ELF-1 (cell line): Measurements from ENCODE around the gene RBFOX2.
A peak's percentile ranks its signal among the peaks of the same experiment; 100 is the strongest.
"Not testable (repeated sequence)": the region's sequence is repeated elsewhere in the genome, so short reads cannot be mapped to it uniquely, and the experiment has no call there.

Experiments used
- DNase-seq: peaks from one replicate; pipeline ENCODE4 v3.0.0-alpha.2; 2016; ENCODE audit warnings: low read depth, low spot score

Gene RBFOX2, protein sequence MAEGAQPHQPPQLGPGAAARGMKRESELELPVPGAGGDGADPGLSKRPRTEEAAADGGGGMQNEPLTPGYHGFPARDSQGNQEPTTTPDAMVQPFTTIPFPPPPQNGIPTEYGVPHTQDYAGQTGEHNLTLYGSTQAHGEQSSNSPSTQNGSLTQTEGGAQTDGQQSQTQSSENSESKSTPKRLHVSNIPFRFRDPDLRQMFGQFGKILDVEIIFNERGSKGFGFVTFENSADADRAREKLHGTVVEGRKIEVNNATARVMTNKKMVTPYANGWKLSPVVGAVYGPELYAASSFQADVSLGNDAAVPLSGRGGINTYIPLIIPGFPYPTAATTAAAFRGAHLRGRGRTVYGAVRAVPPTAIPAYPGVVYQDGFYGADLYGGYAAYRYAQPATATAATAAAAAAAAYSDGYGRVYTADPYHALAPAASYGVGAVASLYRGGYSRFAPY

DNA sequence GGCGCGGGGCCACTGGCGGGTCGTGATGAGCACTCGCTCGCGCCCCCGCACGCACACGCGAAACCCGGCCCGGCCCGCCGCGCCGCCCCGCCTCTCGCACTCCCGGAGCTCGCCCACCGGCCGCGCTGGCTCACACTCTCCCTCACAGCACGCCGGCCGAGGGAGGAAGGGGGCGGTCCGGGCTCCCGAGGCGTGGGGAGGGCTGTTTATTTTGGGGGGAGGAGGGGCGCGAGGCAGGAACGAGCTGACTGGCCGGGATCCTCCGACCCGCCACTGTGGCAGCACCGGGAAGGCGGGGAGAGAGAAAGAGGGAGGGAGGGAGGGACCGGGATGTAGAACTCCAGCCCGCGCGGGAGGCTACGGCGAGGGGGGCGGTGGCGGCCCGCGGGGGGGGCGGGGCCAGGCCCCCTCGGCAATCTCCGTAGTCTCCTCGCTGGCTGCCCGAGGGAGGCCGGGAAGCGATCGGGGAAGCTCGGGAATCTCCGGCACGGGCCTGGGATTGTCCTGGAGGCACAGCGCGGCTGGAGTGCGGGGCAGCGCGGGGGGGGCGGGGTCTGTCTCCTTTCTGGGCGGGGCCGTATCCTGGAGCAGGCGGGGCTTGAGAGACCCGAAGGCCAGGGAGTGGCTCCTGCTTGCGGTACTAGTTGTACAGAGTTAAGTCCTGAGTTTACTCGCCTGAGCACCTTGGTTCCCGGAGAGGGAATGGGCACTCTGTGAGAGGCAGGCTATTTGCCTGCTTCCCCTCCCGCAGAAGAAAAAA, at the start of gene RBFOX2:
TSS of gene RBFOX2 (minus strand) at position 179 of the 760 bp plus-strand sequence. CDS start 399 bp downstream, outside the sequence.
- DNase-seq = peak; percentile 94

DNA sequence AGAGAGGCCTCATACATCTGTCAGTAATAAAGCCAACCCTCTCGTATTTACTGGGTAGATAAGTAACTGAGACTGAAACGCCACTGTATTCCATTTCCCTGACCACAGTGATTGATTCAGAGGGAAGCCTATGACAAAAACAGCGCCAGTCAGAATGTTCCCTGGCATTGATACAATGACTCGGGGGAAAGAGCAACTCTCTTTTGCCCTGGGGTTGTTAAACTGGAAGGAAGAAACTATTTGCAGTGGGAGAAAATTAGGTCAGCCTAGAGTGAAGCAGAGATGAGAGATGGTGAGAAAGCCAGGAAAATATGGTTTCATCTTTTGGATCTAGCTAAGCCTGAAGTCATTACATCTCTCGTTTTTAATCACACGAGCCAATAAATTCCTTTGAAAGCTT, 48.6 kb upstream of the RBFOX2 start:
- DNase-seq = no peak

DNA sequence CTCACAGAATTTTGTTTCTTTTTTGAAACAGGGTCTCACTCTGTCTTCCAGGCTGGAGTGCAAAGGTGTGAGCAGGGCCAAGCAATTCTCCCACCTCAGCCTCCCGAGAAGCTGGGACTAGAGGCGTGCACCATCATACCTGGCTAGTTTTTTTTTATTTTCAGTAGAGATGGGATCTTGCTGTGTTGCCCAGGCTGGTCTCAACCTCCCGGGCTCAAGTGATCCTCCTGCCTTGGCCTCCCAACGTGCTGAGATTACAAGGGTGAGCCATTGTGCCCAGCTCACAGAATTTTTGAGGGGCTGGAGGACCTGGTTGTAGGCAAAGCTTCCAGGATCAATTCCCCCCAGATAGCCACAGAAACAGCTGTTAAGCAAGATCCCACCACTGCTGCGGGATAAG, 47.1 kb upstream of the RBFOX2 start:
- no peak for DNase-seq

DNA sequence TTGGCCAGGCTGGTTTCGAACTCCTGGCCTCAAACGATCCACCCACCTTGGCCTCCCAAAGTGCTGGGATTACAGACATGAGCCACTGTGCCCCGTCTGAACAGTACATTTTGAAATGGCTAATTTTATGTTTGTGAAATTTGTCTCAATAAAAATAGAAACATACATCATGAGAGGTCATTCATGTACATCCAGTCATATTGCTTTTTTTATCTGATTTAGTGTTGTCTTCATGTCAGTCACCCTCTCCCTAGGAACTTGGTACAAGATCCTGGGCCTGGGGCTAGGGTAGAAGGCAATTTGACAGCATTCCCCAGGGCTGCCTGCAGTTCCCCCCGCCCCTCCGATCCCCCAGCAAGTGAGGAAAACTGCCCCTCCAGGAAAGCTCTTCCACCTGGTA, 46.6 kb upstream of the RBFOX2 start:
- DNase-seq = no peak

DNA sequence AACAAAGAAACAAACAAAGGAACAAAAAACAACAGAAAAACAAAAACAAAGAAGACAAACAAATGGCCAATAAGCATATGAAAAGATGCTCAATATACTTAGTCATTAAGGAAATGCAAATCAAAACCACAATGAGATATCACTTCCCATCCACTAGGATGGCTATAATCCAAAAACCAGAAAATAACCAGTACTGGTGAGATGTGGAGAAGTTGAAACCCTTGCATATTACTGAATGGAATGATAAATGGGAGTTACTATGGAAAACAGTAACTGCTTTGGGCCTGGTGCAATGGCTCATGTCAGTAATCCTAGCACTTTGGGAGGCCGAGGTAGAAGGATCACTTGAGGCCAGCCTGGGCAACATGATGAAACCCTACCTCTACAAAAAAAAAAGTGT, 44.9 kb upstream of the RBFOX2 start:
- DNase-seq = no peak

DNA sequence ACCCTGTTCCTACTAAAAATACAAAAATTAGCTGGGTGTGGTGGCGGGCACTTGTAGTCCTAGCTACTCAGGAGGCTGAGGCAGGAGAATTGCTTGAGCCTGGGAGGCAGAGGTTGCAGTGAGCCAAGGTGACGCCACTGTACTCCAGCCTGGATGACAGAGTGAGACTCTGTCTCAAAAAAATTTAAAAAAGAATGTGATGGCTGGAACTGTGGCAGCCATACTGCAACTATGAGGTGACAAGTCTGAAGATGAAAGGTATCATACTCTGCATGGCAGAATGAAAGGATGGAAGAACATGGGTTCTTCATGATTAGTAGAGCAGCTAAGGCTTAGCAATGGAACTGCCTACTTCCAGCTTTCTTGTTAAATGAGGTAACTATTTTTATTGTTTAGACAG, 42.0 kb upstream of the RBFOX2 start:
- DNase-seq = not testable (repeated sequence)

DNA sequence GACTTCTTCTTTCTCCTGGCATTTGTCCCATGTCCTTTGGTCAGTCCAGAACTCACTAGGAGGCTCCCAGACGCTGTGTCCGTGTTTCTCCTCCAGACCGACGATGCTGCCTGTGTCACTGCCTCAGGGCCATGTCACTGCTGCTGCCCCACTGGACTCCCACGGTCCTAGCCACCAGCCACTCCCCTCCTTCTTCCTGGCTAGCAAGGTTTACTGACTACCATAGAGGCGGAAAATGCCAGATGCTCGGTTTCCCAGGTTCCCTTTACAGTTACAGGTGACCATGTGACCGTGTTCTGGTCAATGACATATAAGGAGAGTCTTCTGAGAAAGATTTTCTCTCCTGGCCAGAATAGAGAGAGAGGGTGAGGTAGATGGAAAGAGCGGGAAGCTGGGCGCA, 40.7 kb upstream of the RBFOX2 start:
- DNase-seq = no peak

DNA sequence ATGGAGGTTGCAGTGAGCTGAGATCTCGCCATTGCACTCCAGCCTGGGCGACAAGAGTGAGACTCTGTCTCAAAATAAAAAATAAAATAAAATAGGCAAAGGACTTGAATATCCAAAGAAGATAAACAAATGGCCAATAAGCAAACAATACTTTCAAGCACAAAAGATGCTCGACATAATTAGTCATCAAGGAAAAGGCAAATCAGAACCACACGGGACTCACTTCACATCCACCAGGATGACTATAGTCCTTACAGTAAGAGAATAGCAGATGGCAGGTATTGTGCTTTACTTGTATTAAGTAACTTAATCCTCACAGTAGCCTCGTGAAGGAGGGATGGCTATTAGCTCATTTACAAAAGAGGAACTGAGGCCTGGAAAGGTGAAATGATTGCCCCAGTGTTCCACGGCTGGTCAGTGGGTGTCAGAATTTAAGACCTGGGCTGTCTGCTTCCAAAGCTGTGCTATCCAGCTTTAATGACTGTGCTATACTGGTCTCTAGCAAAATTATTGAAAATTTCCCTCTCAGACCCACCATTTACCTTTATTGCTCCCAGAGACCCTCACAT, 40.2 kb upstream of the RBFOX2 start:
- DNase-seq = no peak

DNA sequence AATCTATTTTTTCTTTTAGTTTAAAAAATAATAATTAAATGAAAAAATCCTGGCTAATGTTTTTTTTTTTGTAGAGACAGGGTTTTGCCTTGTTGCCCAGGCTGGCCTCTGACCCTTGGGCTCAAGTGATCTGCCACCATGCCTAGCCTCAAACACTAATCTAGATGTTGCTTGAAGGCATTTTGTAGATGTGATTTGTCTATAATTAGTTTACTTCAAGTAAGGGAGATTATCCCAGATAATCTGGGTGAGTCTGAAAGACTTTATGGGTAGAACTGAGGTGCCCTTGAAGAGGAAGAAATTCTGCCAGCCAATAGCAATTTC, 38.6 kb upstream of the RBFOX2 start:
- DNase-seq = no peak

DNA sequence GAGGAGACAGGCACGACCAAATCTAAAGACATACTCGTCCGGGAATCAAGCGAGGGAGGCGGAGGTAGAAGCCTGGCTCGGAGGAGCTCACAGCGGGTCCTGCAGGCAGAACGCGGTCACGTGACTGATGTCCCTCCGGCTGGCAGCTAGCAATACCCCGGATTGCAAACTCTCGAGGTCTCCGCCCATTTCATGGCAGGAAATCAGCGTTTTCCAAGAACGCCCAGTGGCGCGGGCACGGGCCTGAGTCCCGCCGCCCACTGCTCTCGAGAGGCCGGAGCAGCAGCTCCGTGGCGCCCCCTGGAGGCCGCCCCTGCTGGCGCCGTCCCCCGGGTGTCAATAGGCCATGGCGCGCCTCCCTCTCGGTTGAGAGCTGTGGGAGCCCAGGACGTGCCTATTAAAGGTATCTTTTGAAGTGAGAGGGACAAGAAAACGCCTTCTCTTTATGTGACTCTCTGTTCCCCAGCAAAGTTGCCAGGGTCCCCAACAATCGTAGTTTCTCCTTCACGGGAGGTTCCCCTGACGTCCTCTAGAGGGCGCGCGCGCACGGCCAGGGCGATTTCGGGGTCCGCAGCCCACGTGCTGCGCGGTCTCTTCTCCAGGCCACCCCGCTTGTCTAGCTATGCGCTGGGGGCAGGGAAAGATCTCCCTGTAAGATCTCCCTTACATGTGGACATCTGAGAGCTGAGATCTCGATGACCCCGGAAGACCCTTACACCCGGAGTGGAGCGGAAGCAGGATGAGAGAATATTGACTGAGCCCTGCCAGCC, 37.3 kb upstream of the RBFOX2 start:
- peak; percentile 98 for DNase-seq

DNA sequence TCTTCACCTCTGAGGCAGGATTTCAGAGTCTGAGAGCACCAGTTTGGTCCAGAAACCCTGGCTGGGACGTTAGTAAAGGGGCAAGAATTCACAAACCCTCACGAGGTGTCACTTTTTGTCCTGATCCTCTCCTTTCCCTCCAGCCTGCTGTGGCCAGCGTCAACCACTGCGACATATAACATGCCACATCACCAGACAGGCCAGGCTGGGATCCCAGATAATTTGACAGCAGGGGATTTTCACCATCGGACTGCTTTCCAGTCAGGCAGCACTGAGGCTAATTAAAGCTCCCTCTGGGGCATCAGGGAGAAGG, 36.8 kb upstream of the RBFOX2 start:
- DNase-seq = no peak

DNA sequence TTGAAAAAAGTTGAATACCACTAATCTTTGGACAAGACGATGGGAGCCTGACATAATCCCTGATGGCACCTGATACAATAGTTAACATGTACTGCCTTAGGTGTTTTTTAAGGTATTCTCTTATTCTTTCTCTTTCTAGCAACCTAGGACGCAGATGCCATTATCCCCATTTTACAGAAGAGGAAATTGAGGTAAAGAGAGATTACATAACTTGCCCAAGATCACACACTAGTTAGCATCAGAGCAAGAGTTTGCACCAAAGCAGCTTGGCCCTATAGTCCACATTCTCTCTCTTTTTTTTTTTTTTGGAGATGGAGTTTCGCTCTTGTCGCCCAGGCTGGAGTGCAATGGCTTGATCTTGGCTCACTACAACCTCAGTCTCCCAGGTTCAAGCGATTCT, 35.7 kb upstream of the RBFOX2 start:
- no peak for DNase-seq

DNA sequence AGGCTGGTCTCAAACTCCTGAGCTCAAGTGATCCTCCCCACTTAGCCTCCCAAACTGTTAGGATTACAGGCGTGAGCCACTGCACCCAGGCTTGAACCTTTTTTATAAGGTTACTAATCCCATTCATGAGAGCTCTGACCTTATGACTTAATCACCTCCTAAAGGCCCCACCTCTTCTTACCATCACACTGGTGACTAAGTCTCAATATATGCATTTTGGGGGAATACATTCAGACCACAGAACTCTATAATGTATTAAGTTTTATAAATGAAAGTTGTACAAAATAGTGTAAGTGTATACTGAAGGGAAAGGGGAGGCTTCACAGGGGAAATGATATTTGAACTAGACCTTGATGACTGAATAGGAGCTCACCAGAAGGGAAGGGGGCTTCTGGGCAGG, 28.4 kb upstream of the RBFOX2 start:
- DNase-seq = no peak

DNA sequence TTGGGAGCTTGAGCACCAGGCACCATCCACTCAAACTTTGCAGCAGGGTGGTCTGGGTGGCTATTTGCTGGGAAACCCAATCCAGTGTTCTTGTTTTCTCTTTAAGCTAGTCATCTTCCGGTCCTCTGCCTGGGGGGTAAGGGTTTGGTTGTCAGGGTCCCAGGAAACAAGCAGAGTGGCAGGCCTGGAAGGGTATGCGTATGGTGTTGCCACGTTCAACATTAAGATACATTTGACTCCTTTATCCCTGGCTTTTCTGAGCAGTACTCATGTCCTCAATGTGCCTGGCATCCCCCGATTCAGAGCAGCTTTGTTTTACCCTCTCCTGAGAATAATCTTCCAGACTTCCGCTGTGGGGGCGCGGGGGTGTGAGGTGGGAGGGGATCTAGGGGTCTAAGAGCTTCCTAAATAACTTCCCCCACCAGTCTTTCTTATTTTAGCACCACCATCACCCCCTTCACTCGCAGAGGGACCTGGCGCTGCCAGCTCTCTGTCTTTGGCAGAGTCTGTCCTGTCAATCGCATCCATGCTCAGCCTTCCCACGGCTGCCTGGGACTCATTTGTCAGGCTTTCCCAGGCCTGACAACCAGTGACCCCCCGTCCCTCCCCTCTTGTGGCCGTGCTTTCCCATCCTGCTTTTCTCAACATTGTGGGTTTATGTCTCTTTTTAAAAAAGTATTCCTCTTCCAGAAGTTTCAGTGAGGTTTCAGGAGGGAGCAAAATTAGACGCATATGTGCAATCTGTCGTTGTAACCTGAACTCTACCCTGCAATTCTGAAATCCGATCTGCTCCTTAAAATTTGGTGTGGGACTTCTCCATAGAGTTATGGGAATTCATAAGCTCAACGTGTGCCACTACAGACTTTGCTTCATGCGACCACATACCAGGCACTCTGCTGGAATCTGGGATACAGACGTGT, 27.0 kb upstream of the RBFOX2 start:
- DNase-seq = no peak

DNA sequence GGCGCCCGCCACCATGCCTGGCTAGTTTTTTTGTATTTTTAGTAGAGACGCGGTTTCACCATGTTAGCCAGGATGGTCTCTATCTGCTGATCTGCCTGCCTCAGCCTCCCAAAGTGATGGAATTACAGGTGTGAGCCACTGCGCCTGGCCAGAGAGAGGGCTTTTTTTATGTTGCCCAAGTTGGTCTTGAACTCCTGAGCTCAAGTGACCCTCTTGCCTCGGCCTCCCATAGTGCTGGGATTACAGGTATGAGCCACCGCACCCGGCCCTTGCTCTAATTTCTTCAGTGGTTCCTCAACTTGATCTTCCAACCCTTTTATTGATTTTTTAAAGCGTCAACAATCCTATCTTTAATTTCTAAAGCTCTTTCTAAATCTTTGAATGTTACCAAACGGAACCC, 25.8 kb upstream of the RBFOX2 start:
- not testable (repeated sequence) for DNase-seq

DNA sequence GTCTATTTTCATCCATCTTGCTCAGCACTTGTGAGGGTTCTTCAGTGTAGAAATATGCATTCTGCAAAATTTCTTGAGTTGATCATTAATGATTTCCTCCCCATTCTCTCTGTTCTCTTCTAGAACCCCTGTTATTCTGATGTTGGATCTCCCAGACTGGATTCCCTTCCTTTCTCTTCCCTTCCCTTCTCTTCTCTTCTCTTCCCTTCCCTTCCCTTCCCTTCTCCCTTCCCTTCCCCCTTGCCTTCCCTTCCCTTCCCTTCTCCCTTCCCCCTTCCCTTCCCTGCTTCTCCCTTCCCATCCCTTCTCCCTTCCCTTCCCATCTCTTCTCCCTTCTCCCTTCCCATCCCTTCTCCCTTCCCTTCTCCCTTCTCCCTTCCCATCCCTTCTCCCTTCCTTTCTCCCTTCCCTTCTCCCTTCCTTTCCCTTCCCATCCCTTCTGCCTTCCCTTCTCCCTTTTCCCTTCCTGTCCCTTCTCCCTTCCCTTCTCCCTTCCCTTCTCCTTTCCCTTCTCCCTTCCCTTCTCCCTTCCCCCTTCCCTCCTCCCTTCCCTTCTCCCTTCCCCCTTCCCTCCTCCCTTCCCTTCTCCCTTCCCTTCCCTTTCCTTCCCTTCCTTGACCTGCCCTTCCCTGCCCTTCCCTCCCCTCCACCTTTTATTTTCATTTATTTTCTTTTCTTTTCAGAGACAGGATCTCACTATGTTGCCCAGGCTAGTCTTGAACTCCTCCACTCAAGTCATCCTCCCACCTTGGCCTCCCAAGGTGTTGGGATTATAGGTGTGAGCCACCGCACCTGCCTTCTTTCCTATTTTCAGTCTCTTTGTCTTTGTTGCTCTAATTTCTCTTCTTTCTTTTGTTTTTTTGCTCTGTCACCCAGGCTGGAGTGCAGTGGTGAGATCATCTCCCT, 24.9 kb upstream of the RBFOX2 start:
- no peak for DNase-seq

DNA sequence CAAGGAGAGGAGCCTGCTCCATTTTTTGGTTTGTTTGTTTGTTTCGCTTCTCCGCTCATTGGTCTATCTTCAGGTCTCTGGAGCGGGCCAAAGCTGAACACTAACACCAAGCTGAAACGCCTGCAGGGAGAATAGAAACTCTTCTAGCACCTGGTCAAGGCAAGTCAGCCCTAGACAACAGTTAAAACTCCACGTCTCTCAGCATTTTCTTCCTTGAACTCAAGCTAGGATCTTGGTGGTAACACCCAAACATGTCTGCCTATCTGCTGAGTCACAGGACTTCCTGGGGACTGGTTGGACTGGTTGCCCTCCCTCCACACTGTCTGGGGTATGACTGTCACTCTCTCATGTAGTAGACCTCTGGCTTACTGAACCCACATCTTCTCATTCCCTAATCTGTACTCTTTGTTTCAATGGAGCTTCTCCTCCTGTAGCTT, 23.9 kb upstream of the RBFOX2 start:
- DNase-seq = peak; percentile 59

DNA sequence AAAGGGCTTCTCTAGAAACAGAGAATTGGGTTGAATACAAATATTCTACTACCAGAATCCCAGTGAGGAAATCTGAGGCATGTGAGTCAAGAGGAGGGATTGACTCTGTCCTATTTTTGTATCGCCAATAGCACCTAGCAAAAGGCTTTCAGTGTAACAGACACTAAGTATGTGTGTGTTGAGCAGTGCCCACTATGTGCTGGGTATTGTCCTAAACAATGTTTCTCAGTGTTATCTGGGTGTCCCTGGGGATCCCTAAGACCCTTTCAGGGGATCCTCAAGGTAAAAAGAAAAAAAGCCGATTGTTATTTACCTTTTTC, 21.0 kb upstream of the RBFOX2 start:
- DNase-seq = no peak

DNA sequence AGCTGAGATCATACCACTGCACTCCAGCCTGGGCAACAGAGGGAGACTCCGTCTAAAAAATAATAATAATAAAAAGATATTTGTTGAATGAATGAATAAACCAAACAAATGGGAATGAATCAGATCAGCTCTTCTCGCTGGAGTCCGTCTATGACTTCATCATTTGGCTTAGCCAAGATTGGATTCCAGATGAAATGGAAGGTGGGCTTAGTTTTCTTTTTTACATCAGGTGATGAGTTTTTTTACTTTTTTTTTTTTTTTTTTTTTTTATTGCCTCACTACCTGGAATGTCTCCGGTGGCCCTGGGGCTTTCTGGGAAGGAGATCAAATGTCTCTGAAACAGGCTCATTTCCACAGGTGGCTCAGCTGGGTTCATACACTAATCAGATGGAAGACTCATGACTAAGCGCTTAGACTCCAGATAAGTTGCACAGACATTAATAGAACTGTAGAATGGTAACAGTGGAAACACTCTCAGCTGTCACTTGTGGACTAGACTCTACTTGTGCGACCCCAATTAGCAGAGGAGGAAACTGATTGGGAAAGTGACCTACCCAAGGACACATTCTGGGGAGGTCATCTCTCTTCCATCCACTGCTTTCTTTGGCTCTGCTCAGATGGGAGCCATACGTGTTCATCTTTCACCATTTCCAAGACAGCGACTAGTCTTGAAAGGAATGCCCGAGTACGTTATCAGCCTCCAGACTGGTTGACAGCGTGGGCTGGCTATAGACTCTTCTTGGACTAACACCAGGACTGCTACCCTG, 20.5 kb upstream of the RBFOX2 start:
- DNase-seq = peak; percentile 15
